T-helper 1 cell treated with Interleukin-12 subunit alpha and Interleukin-12 subunit beta and Interleukin-4 antibody, amounts not matched to agents 30 μg/mL and 1 μg/mL, for 36 hours (primary cell): ENCODE measurements around the gene SEL1L.
A peak's percentile ranks its signal among the peaks of the same experiment; 100 is the strongest.

ENCODE experiments used
- H3K27ac Mint-ChIP-seq: one replicate; pipeline ENCODE4 v1.8.0; 2021; ENCODE audit warnings: mild to moderate bottlenecking, mixed read lengths
- H3K27me3 Mint-ChIP-seq: one replicate; pipeline ENCODE4 v1.8.0; 2021; ENCODE audit warnings: low read depth, mixed read lengths
- H3K36me3 Mint-ChIP-seq: one replicate; pipeline ENCODE4 v1.8.0; 2021; ENCODE audit warnings: low read depth, mixed read lengths
- H3K4me1 Mint-ChIP-seq: one replicate; pipeline ENCODE4 v1.8.0; 2021; ENCODE audit warnings: low read depth, mixed read lengths
- H3K4me3 Mint-ChIP-seq: one replicate; pipeline ENCODE4 v1.8.0; 2021; ENCODE audit warnings: mild to moderate bottlenecking, moderate library complexity, mixed read lengths
- H3K9me3 Mint-ChIP-seq: one replicate; pipeline ENCODE4 v1.8.0; 2021; ENCODE audit warnings: mixed read lengths

SEL1L gene

DNA sequence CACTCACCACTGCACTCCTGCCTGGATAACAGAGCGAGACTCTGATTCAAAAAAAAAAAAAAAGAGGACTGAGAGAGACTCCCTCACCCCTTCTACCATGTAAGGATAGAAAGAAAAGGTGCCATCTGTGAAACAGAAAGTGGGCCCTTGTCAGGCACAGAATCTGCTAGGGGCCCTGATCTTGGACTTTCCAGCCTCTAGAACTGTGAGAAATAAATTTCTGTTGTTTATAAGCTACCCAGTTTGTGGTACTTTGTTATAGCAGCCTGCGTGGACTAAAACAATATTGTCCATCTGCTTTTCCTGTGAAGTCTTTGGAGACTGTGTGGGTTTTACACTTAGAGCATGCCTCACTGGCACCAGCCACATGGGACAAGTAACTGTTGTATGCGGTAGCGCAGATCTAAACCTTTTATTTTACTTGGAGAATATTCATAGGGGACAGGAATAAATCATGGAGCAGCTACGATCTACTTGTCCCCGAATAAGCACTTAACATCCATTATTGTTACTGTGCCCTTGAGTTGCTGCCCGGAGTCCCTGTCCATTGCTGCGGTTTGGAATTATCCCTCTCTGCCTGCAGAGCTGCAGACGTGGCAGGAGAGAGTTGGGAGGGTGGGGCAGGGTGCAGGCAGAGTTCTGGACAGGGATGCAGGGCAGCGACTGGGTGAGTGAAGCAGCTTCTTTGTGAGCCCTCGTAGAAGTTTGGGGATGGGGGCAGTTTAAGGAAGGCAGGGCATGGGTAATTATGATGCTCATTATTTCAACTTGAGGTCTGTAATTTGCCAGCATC lies 81.1 kb downstream of the SEL1L start:
- Mint-ChIP-seq H3K9me3 (no peaks in the 10 kb centered on the region), H3K36me3 (no peaks in the 10 kb centered on the region), H3K4me1 (peaks cover 3% of the 10 kb centered on the region), H3K27ac (no peak overlapping the region), H3K4me3 (no peak overlapping the region), H3K27me3 (peaks cover 13% of the 10 kb centered on the region)

DNA sequence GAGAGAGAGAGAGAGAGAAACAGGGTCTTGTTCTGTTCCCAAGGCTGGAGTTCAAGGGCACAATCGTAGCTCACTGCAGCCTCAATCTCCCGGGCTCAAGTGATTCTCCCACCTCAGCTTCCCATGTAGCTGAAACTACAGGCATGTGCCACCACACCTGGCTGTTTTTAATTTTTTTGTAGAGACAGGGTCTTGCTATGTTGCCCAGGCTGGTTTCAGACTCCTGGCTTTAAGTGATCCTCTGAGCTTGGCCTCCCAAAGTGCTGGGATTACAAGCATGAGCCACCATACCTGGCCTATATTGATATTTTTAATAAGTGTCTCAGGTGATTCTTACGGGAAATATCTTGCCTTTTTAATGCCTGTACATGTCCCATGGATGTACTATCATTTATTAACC lies 82.7 kb downstream of the SEL1L start:
- no peaks in the 10 kb centered on the region for H3K36me3 Mint-ChIP-seq
- peaks cover 3% of the 10 kb centered on the region for H3K4me1 Mint-ChIP-seq
- H3K27ac Mint-ChIP-seq = no peak overlapping the region
- H3K9me3 Mint-ChIP-seq = no peaks in the 10 kb centered on the region
- H3K27me3 Mint-ChIP-seq = peaks cover 8% of the 10 kb centered on the region
- no peak overlapping the region for H3K4me3 Mint-ChIP-seq

DNA sequence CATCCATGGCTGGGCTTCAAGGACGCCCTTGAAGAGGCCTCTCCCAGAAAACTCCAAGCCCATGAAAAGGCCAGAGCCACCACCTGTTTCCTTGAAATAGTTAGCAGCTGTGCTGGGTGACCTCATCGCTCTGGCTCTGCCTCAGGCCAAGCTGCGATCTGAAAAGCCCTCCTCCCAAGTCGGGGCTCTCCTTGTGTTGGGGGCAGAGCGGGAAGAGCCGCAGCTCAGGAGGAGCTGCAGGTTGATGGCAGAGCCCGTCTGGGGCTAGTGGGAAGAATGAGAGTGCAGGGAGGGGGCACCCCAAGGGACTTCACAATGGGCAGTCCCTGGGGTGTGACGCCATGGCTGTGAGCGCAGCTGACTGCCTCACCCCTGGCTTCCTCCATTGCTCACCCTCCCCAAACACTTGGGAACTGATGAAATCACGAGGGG lies 83.5 kb downstream of the SEL1L start:
- Mint-ChIP-seq H3K27me3 (peaks cover 8% of the 10 kb centered on the region), H3K4me3 (no peak overlapping the region)

DNA sequence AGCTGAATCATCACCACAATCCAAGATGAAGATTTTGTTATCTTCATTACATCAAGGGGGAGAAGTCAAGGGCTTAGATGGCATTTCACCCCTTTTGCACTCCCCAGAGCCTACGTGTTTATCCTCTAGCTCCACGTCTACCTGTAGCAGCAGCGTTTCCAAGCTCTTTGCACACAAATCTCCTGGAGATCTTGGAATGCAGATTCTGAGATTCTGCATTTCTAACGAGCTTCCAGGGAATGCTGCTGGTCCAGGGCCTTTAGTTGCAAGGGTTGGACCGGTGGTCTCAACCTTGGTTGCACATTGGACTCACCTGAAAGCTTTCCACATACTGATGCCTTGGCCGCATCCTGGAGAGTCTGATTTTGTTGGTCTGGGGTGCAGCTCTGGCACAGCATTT lies 84.1 kb downstream of the SEL1L start:
- H3K9me3 Mint-ChIP-seq = no peaks in the 10 kb centered on the region
- no peaks in the 10 kb centered on the region for H3K36me3 Mint-ChIP-seq
- no peak overlapping the region for H3K27ac Mint-ChIP-seq
- H3K4me3 Mint-ChIP-seq = no peak overlapping the region
- peaks cover 10% of the 10 kb centered on the region for H3K27me3 Mint-ChIP-seq
- H3K4me1 Mint-ChIP-seq = peaks cover 3% of the 10 kb centered on the region

More for the DNA sequence above, 83.5 kb downstream of the SEL1L start:
- Mint-ChIP-seq H3K36me3 (no peaks in the 10 kb centered on the region), H3K27ac (no peak overlapping the region), H3K4me1 (peaks cover 3% of the 10 kb centered on the region), H3K9me3 (no peaks in the 10 kb centered on the region)

DNA sequence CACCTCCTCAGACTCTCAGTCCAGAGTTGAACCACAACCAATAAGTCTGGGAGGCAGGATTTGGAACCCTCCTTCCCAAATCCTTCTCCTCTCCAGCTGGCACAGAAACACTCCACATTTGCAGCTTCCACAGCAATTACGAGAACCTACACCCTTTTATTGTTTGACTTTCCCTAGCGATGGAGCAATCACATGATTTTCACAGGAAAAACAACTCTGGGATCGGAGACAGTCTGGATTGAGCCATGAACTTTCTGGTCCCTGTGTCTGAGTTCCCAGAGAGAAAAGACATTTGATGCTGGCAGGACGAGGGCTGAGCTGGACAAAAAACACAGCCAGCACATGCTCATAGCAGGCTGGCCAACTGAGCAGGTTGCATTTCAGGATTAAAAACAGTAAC lies 84.5 kb downstream of the SEL1L start:
- Mint-ChIP-seq H3K27me3 (peaks cover 15% of the 10 kb centered on the region), H3K27ac (no peak overlapping the region), H3K4me1 (peaks cover 3% of the 10 kb centered on the region), H3K36me3 (no peaks in the 10 kb centered on the region), H3K4me3 (no peak overlapping the region), H3K9me3 (no peaks in the 10 kb centered on the region)

DNA sequence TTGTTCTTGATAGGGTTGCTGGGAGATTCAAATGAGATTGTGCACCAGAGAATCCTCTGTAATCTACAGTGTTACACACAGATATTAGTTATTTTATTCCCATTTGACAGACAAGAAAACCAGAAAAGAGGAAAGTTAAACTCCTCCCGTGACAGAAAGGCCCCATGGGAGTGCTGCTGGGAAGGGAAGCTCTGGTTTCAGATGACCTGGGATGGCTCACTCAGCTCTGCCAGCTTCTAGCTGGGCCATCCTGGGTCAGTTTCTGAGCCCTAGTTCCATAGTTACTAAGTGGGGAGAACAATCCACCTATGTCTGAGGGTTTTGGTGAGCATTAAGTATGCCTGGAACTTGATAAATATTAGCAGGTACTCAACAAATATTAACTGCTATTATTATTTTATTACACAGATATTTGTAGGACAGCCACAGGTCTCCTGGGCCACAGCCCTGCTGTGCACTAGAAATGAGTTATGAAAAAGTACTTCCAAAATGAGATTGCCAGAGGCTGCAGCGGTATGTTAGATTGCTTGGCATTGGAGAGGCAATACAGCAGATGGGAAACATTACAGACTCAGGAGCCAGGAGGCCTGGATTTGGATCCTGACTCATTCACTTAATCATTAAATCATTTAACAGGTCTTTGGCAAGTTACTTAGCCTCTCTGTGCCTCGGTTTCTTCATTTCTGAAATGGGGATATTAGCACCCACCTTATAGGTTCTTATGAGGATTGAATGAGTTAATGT lies 86.5 kb downstream of the SEL1L start:
- Mint-ChIP-seq H3K4me1 (no peaks in the 10 kb centered on the region), H3K27ac (no peak overlapping the region), H3K36me3 (no peaks in the 10 kb centered on the region), H3K27me3 (peaks cover 29% of the 10 kb centered on the region), H3K9me3 (no peaks in the 10 kb centered on the region), H3K4me3 (no peak overlapping the region)

DNA sequence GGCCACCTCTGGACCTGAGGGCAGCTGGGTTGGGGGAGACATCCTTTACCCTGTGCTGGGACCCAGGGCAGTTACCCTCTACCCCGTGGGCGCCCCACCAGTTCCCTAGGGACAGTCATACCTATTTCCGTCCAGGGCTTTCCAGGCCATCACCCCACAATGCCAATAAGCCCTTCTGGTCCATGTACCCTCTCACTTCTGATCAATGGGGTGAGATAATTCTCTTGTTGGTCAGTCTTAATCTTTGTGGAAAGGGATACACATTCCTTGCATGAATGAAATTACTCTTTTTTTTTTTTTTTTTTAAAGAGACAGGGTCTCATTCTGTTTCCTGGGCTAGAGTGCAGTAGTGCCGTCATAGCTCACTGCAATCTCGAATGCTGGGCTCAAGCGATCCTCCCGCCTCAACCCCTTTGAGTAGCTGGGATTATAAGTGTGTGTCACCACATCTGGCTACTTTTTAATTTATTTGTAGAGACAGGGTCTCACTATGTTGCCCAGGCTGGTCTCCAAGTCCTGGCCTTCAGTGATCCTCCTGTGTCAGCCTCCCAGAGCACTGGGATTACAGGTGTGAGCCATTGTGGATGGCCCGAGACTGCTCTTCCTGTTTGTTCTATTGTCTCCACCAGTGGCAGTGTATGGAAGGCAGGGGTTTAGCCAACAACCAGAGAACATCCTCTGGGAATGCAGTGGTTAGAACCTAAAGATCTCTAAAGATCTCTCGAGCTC lies 87.2 kb downstream of the SEL1L start:
- H3K9me3 Mint-ChIP-seq = no peaks in the 10 kb centered on the region
- no peaks in the 10 kb centered on the region for H3K36me3 Mint-ChIP-seq
- H3K4me3 Mint-ChIP-seq = no peak overlapping the region
- H3K4me1 Mint-ChIP-seq = no peaks in the 10 kb centered on the region
- H3K27me3 Mint-ChIP-seq = peaks cover 35% of the 10 kb centered on the region
- H3K27ac Mint-ChIP-seq = no peak overlapping the region

DNA sequence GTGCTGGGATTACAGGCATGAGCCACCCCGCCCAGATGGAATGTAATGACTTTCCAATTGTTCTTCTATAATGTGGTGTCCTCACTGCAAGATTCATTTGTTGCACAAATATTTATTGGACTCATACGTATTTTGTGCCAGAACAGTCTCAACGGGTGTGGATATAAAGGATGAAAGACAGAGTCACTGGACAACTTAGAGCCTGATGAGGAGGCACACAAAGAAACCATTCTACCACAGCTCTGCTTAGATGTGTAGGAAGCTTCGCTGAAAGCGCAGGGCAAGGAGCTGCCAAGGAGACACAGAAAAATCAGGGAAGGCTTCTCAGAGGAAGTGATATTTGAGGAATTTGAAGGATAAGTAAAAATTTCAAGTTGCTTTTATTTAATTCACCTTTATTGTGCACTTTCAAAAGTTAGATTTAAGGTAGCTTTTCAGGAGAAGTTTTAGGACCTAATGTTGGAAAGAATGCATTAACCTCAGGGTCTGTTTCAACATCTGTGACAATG lies 92.0 kb downstream of the SEL1L start:
- Mint-ChIP-seq H3K9me3 (no peaks in the 10 kb centered on the region), H3K4me1 (peaks cover 4% of the 10 kb centered on the region), H3K27me3 (peaks cover 67% of the 10 kb centered on the region), H3K36me3 (no peaks in the 10 kb centered on the region), H3K4me3 (no peak overlapping the region), H3K27ac (no peak overlapping the region)

DNA sequence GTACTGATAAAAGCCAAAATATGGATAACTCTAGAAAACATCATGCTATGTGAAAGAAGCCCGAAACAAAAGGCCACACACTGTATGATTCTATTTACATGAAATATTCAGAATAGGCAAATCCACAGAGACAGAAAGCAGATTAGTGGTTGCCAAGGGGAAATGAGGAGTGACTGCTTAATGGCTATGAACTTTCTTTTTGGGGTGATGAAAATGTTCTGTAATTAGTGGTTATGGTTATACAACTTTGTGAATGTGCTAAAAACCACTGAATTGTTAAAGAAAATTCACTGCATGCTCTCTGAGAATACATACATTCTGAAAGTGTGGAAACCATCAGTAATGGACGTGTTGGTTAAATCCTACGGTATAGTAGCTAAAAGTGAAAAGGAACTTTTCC lies 93.6 kb downstream of the SEL1L start:
- Mint-ChIP-seq H3K36me3 (no peaks in the 10 kb centered on the region), H3K9me3 (no peaks in the 10 kb centered on the region), H3K27me3 (peaks cover 76% of the 10 kb centered on the region), H3K4me3 (no peak overlapping the region), H3K4me1 (peaks cover 8% of the 10 kb centered on the region), H3K27ac (no peak overlapping the region)

DNA sequence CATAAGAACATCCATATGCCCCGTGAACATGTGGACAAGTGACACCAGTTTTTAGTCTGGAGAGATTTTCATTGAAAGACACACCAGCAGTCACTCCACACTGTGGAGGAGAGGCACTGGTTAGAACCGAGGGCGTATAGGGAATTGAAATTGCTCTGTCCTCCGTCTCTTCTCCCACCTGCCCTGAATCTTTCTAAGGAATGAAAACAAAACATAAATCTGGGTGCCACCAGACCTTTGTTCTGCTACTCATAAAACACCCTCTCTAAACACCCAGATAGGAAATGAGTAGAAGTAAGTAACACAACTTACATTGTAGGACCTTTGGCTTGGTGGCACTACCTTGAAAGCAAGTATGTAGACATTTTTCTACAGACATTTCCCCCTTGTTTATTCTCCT lies 96.4 kb downstream of the SEL1L start:
- H3K4me3 Mint-ChIP-seq = peak overlapping the region; percentile 61
- H3K9me3 Mint-ChIP-seq = no peaks in the 10 kb centered on the region
- no peaks in the 10 kb centered on the region for H3K36me3 Mint-ChIP-seq
- no peak overlapping the region for H3K27ac Mint-ChIP-seq
- peaks cover 84% of the 10 kb centered on the region for H3K27me3 Mint-ChIP-seq
- H3K4me1 Mint-ChIP-seq = peaks cover 8% of the 10 kb centered on the region

DNA sequence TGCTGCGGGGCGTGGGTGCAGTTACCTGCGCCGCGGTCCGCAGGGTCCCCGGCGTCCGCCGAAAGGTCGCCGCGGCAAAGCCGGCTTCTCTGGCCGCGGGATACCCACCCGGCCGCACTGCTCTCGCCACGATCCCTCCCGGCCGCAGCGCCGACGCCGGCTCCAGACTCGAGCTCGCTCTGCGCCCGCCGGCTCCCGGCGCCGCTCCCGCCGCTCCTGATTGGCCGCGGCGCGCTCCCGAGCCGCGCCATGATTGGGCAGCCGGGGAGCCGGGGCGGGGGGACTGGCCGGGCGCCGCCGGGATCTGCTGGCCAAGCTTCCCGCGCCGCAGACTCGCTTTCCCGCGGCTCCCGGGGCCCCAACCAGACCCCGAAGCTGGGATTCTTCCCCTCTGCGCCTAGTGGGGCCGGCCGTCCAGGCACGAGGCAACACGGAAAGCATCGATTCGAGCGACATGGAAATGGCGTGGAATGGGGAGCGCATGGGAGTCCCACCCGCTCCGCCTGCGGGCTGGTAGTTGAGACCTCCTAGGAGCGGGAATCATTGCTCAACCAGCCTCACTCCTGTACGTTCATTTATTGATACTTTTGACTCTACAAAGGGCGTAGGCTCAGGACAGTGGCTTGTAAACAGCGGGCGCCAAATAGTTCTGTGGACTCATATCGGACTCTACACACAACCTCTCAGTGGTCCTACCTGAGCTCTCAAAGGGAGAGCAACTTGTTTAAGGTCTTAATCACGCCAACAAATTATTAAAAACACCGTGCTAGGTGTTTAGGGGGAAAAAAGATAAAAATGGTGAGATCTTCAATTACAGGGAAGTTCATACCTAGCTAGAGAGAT lies 97.1 kb downstream of the SEL1L start:
- H3K36me3 Mint-ChIP-seq = no peaks in the 10 kb centered on the region
- H3K4me3 Mint-ChIP-seq = peak overlapping the region; percentile 61
- no peak overlapping the region for H3K27ac Mint-ChIP-seq
- peaks cover 83% of the 10 kb centered on the region for H3K27me3 Mint-ChIP-seq
- H3K4me1 Mint-ChIP-seq = peaks cover 8% of the 10 kb centered on the region
- no peaks in the 10 kb centered on the region for H3K9me3 Mint-ChIP-seq

DNA sequence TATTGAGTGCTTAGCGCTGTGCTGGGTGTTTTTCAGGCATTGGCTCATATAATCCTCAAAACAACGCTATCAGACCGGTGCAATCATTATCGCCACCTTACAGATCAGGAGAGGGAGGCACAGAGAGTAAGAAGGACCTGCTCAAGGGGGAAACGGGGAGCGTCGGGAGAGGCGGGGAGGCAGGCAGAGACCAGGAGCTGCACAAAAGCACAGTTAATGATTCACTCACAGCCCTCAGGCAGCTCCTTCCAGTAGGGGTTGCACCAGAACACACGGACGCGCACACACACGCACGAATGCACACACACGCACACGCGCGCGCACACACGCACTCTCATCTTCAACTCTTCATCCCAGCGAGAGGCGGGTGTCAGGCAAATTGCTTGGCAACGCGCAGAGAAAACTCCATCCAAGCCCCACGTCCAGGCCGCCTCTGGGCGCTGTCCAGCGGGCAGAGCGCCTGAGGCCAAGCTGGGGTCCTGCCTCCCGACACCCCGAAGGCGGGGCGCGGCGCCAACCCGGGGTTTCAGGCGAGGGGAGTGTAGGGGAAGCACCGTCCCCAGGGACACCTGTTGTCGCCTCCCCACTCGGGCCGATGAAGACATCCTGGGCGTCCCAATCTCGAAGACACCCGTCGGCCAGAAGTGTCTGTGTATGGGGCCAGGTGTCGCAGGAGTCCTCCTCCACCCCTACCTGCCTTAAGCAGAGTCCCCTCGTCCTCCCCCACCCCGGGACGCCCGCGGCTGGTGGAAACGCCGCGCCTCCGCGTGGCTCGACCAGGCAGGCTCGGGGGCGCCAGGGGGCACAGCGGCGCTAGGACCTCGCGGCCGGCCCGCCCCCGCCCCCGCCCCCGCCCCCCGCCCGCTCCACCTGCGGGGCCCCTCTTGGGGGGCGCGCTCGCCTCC lies 98.0 kb downstream of the SEL1L start:
- H3K27ac Mint-ChIP-seq = no peak overlapping the region
- H3K27me3 Mint-ChIP-seq = peaks cover 75% of the 10 kb centered on the region
- peaks cover 8% of the 10 kb centered on the region for H3K4me1 Mint-ChIP-seq
- H3K4me3 Mint-ChIP-seq = peak overlapping the region; percentile 87
- H3K36me3 Mint-ChIP-seq = no peaks in the 10 kb centered on the region
- H3K9me3 Mint-ChIP-seq = no peaks in the 10 kb centered on the region

DNA sequence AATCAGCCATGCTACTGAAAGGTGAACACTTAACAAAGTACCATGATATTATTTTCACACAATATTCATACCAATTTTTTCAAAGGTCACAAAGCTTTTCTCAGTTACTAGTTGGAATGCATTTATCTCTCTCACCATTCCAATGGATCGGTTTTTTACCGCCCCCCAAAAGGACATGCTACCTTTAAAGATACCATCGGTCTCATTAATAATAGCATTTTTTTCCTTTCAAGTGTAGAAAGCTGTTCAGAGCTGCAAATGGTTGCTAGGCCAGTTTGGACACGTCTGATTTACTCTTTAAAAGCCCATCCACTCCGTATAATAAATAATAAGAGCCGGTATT lies 98.6 kb downstream of the SEL1L start:
- H3K36me3 Mint-ChIP-seq = no peaks in the 10 kb centered on the region
- no peaks in the 10 kb centered on the region for H3K9me3 Mint-ChIP-seq
- H3K4me3 Mint-ChIP-seq = peak overlapping the region; percentile 87
- peaks cover 72% of the 10 kb centered on the region for H3K27me3 Mint-ChIP-seq
- no peak overlapping the region for H3K27ac Mint-ChIP-seq
- peaks cover 8% of the 10 kb centered on the region for H3K4me1 Mint-ChIP-seq
